Large intestine (tissue), 12 donors: Measurements from ENCODE around the gene SEC16A. TPM values are rescaled to one million over a fixed set of nuclear protein-coding genes. Genes with fewer than 3 reads are reported as not detected.
A peak's percentile ranks its signal among the peaks of the same experiment; 100 is the strongest.

Experiments used
- DNase-seq, 2 donors: peaks; one replicate each; pipeline versions ENCODE4 v3.0.0 to v3.0.0-alpha.2; 2013
- H3K27ac ChIP-seq: one replicate; pipeline ENCODE4 v1.5.1; 2013; ENCODE audit warnings: low read length
- H3K27me3 ChIP-seq: 2 replicates; pipeline ENCODE4 v1.6.1; 2013; ENCODE audit warnings: low read length; ENCODE audit not compliant: control insufficient read depth, insufficient read depth
- H3K36me3 ChIP-seq: 2 replicates; pipeline ENCODE4 v1.6.1; 2013; ENCODE audit warnings: low read length; ENCODE audit not compliant: control insufficient read depth, insufficient read depth
- H3K4me1 ChIP-seq: one replicate; pipeline ENCODE4 v1.6.1; 2013; ENCODE audit warnings: low read length; ENCODE audit not compliant: control insufficient read depth, insufficient read depth
- H3K4me3 ChIP-seq: one replicate; pipeline ENCODE4 v1.5.1; 2013; ENCODE audit warnings: low read length
- H3K9me3 ChIP-seq: one replicate; pipeline ENCODE4 v1.6.1; 2013; ENCODE audit warnings: mild to moderate bottlenecking, low read depth, low read length, moderate library complexity; ENCODE audit not compliant: control insufficient read depth
- WGBS: methylation state at CpG from one replicate; pipeline ENCODE4 v1.1.5; 2013; ENCODE audit warnings: low lambda C conversion rate; ENCODE audit not compliant: insufficient coverage; 5-methylcytosine and 5-hydroxymethylcytosine counted together
- long read RNA-seq, 11 donors: transcript quantifications; one replicate each; lab custom pipeline, GENCODE V29; 2026
- polyA plus RNA-seq: library from polyadenylated mRNA; unstranded; fragments of 120-200 nt; gene quantifications from one replicate; pipeline ENCODE4 v1.2.1, GENCODE V29; 2013

Gene SEC16A
- polyA plus RNA-seq: 51.4 TPM
- long read RNA-seq, donor 1, partial matches to known transcripts: 7 of 7 reads
- long read RNA-seq, donor 1, other reads (novel, unspliced or antisense): 0 of 7 reads
- long read RNA-seq, donor 2, full-length matches to known transcripts: 1 of 11 reads
- long read RNA-seq, donor 2, partial matches to known transcripts: 10 of 11 reads
- long read RNA-seq, donor 2, other reads (novel, unspliced or antisense): 0 of 11 reads
- long read RNA-seq, donor 3: 0 reads
- long read RNA-seq, donor 4, partial matches to known transcripts: 0 of 1 reads
- long read RNA-seq, donor 4, other reads (novel, unspliced or antisense): 0 of 1 reads
- long read RNA-seq, donor 5, partial matches to known transcripts: 12 of 22 reads
- long read RNA-seq, donor 5, other reads (novel, unspliced or antisense): 8 of 22 reads
- long read RNA-seq, donor 6, partial matches to known transcripts: 0 of 15 reads
- long read RNA-seq, donor 6, other reads (novel, unspliced or antisense): 14 of 15 reads
- long read RNA-seq, donor 7, partial matches to known transcripts: 0 of 6 reads
- long read RNA-seq, donor 7, other reads (novel, unspliced or antisense): 5 of 6 reads
- long read RNA-seq, donor 8, partial matches to known transcripts: 10 of 11 reads
- long read RNA-seq, donor 8, other reads (novel, unspliced or antisense): 0 of 11 reads
- long read RNA-seq, donor 9: 0 reads
- long read RNA-seq, donor 10, partial matches to known transcripts: 6 of 16 reads
- long read RNA-seq, donor 10, other reads (novel, unspliced or antisense): 9 of 16 reads
- long read RNA-seq, donor 11, partial matches to known transcripts: 9 of 9 reads
- long read RNA-seq, donor 11, other reads (novel, unspliced or antisense): 0 of 9 reads

DNA sequence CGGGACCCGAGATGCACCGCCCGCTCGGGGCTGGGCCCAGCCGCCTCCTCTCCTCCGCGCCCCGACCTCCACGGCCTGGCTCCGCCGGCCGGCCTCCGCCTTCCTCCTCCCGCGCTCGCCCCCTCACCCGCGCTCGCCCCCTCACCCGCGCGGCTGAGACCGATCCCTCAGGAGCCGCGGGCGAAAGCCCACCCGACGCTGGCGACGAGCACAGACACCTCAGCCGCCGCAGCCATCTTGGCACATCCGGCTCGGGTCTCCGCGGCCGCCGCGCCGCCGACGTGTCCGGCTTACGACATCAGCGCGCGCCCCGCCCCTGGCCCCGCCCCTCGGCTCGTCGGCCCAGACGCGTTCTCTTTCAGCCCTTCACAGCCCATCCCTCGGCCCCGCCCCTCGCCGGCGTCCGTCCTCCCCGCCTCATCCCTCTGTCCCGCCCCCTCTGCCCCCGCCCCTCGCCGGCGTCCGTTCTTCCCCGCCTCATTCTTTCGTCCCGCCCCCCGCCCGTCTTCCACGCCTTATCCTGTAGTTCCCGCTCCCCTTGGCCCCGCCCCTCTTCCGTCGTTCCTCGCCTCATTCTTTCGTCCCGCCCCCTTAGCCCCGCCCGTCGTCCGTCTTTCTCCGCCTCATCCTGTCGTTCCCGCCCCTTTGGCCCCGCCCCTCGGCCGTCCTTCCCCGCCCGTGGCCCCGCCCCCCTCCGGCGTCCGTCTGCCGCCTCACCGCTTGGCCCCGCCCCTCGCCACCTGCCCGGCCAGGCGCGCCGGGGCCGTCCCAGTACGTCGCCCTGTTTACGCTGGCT, at the start of gene SEC16A:
SEC16A (minus strand) TSS at position 248 of the 796 bp plus-strand sequence. CDS start 5,425 bp downstream, outside the sequence.
- peak within 1 kb of the TSS; percentile 100 for H3K27ac ChIP-seq
- H3K4me3 ChIP-seq: peak within 1 kb of the TSS; percentile 81
- peaks cover 15% of the 10 kb centered on the region for H3K4me1 ChIP-seq
- peaks cover 15% of the 10 kb centered on the region for H3K27me3 ChIP-seq
- no peaks in the 10 kb centered on the region for H3K9me3 ChIP-seq
- peak; percentile 97 to 99 for DNase-seq
- no CpG with 5 or more reads among the region's 109 CpGs for WGBS
- H3K36me3 ChIP-seq: peaks cover 9% of the 10 kb centered on the region

GRCh38 chr9:136531904-136532798, 49.3 kb upstream of the SEC16A start:
- H3K4me1 ChIP-seq: peaks cover 24% of the 10 kb centered on the region
- H3K4me3 ChIP-seq: no peak overlapping the region
- no peak overlapping the region for H3K27ac ChIP-seq
- H3K9me3 ChIP-seq: peaks cover 2% of the 10 kb centered on the region
- WGBS: no CpG with 5 or more reads among the region's 39 CpGs
- no peak for DNase-seq
- H3K36me3 ChIP-seq: peaks cover 4% of the 10 kb centered on the region
- no peaks in the 10 kb centered on the region for H3K27me3 ChIP-seq

- Histone ChIP-seq H3K36me3 (peaks cover 4% of the 10 kb centered on the region), H3K27ac (no peak overlapping the region), H3K9me3 (peaks cover 8% of the 10 kb centered on the region), H3K4me1 (peaks cover 32% of the 10 kb centered on the region), H3K4me3 (no peak overlapping the region), H3K27me3 (no peaks in the 10 kb centered on the region)
- WGBS: no CpG with 5 or more reads among the region's 37 CpGs
- no peak for DNase-seq
These were observed 48.5 kb upstream of the SEC16A start for GRCh38 chr9:136531186-136531903.

GRCh38 chr9:136530461-136531089, 47.7 kb upstream of the SEC16A start:
- Histone ChIP-seq H3K36me3 (peaks cover 4% of the 10 kb centered on the region), H3K4me1 (peaks cover 40% of the 10 kb centered on the region), H3K27me3 (no peaks in the 10 kb centered on the region), H3K4me3 (no peak overlapping the region), H3K9me3 (peaks cover 8% of the 10 kb centered on the region), H3K27ac (no peak overlapping the region)
- no CpG with 5 or more reads among the region's 20 CpGs for WGBS
- no peak for DNase-seq

- no CpG with 5 or more reads among the region's 40 CpGs for WGBS
- H3K36me3 ChIP-seq: peaks cover 4% of the 10 kb centered on the region
These were observed 46.9 kb upstream of the SEC16A start for GRCh38 chr9:136529516-136530460.

GRCh38 chr9:136528716-136529341, 46.0 kb upstream of the SEC16A start:
- no peak overlapping the region for H3K27ac ChIP-seq
- peaks cover 12% of the 10 kb centered on the region for H3K9me3 ChIP-seq
- no CpG with 5 or more reads among the region's 12 CpGs for WGBS
- H3K27me3 ChIP-seq: no peaks in the 10 kb centered on the region
- H3K36me3 ChIP-seq: no peaks in the 10 kb centered on the region
- DNase-seq: no peak
- peaks cover 45% of the 10 kb centered on the region for H3K4me1 ChIP-seq
- H3K4me3 ChIP-seq: no peak overlapping the region

More at GRCh38 chr9:136529516-136530460, 46.9 kb upstream of the SEC16A start:
- no peaks in the 10 kb centered on the region for H3K27me3 ChIP-seq
- peaks cover 45% of the 10 kb centered on the region for H3K4me1 ChIP-seq
- H3K9me3 ChIP-seq: peaks cover 12% of the 10 kb centered on the region
- no peak overlapping the region for H3K27ac ChIP-seq
- DNase-seq: no peak
- H3K4me3 ChIP-seq: no peak overlapping the region

GRCh38 chr9:136527721-136528710, 45.2 kb upstream of the SEC16A start:
- peak overlapping the region; percentile 92 for H3K27ac ChIP-seq
- H3K9me3 ChIP-seq: peaks cover 12% of the 10 kb centered on the region
- peaks cover 5% of the 10 kb centered on the region for H3K36me3 ChIP-seq
- WGBS: no CpG with 5 or more reads among the region's 34 CpGs
- H3K27me3 ChIP-seq: no peaks in the 10 kb centered on the region
- H3K4me3 ChIP-seq: peak overlapping the region; percentile 40
- peak in 1 of 2 donors; percentile 80 for DNase-seq
- peaks cover 45% of the 10 kb centered on the region for H3K4me1 ChIP-seq
